ENCODE measurements around the gene SMCHD1.
"Not testable (repeated sequence)": the region's sequence is repeated elsewhere in the genome, so short reads cannot be mapped to it uniquely, and the experiment has no call there.

Gene SMCHD1

DNA sequence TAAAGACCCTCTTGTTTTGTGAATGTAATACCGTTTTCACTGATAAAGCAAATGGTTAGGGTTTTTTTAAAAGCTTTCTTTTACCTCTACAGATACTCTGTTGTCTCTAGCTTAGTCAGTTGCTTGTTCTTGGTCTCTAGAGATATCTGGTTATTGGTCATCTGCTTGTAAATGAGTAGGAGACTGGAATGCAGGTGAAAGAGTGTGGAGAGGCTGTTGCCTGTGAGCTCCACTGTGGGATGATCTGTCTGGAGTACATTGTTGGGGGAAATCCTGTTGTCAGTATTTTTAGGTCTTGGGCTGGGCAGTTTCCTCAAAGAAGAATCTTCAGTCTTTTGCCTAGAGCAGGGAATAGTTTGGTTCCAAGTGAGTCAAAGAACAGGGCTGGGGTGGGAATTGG, 67.7 kb downstream of the SMCHD1 start:
- ChIA-PET POLR2A (interaction anchor here (0.7 kb wide), 1 partner anchor 8 kb away, joined by 3 read pairs; no protein-coding TSS in a partner anchor), CTCF (interaction anchor here (1.5 kb wide), 1 partner anchor 13 kb away, joined by 5 read pairs; no protein-coding TSS in a partner anchor)
- Histone ChIP-seq H3K9me3 (ENCODE audit: control extremely low read depth in 1 of 5, control insufficient read depth in 4 of 5, insufficient read depth in 2 of 5, low read depth in 1 of 5, low read length in 4 of 5) (no peaks in the 10 kb centered on the region), H3K27me3 (replicated peaks in 2 of 5; ENCODE audit: control insufficient read depth in 4 of 5, insufficient read depth in 5 of 5, low read length in 4 of 5) (no peaks in the 10 kb centered on the region), H3K27ac (ENCODE audit: insufficient read depth in 1 of 2, low read depth in 1 of 2, low read length in 2 of 2, poor library complexity in 1 of 2, severe bottlenecking in 2 of 2) (no peak overlapping the region), H3K4me3 (ENCODE audit: control insufficient read depth in 1 of 7, extremely low read depth in 1 of 7, insufficient read depth in 4 of 7, low read depth in 2 of 7, low read length in 6 of 7) (no peak overlapping the region), H3K36me3 (ENCODE audit: control insufficient read depth in 4 of 4, insufficient read depth in 4 of 4, low read length in 3 of 4) (peaks cover 22 to 69% (median 45%) of the 10 kb centered on the region in 4 experiments), H3K4me1 (ENCODE audit: control extremely low read depth in 1 of 4, control insufficient read depth in 4 of 4, insufficient read depth in 4 of 4, low read length in 3 of 4) (no peaks in the 10 kb centered on the region)
- 100% methylated on average over 1 of the region's 1 CpG for WGBS (ENCODE audit: insufficient coverage)
- DNase-seq = no peak

- no peak for DNase-seq
- CTCF ChIA-PET = interaction anchor here (1.0 kb wide), 1 partner anchor 11 kb away, joined by 4 read pairs; no protein-coding TSS in a partner anchor
- no peaks in the 10 kb centered on the region for H3K9me3 ChIP-seq (ENCODE audit: control extremely low read depth in 1 of 5, control insufficient read depth in 4 of 5, insufficient read depth in 2 of 5, low read depth in 1 of 5, low read length in 4 of 5)
- no peak overlapping the region for H3K4me3 ChIP-seq (ENCODE audit: control insufficient read depth in 1 of 7, extremely low read depth in 1 of 7, insufficient read depth in 4 of 7, low read depth in 2 of 7, low read length in 6 of 7)
- peaks cover 18 to 73% (median 43%) of the 10 kb centered on the region in 4 experiments for H3K36me3 ChIP-seq (ENCODE audit: control insufficient read depth in 4 of 4, insufficient read depth in 4 of 4, low read length in 3 of 4)
- POLR2A ChIA-PET = interaction anchor here (1.1 kb wide), 1 partner anchor 17 kb away, joined by 3 read pairs; no protein-coding TSS in a partner anchor
- H3K4me1 ChIP-seq (ENCODE audit: control extremely low read depth in 1 of 4, control insufficient read depth in 4 of 4, insufficient read depth in 4 of 4, low read length in 3 of 4) = no peaks in the 10 kb centered on the region
- H3K27me3 ChIP-seq (replicated peaks in 2 of 5; ENCODE audit: control insufficient read depth in 4 of 5, insufficient read depth in 5 of 5, low read length in 4 of 5) = no peaks in the 10 kb centered on the region
- H3K27ac ChIP-seq (ENCODE audit: insufficient read depth in 1 of 2, low read depth in 1 of 2, low read length in 2 of 2, poor library complexity in 1 of 2, severe bottlenecking in 2 of 2) = no peak overlapping the region
- no CpG with 5 or more reads among the region's 1 CpG for WGBS (ENCODE audit: insufficient coverage)
These were observed 74.2 kb downstream of the SMCHD1 start for GRCh38 chr18:2729757-2730156.

DNA sequence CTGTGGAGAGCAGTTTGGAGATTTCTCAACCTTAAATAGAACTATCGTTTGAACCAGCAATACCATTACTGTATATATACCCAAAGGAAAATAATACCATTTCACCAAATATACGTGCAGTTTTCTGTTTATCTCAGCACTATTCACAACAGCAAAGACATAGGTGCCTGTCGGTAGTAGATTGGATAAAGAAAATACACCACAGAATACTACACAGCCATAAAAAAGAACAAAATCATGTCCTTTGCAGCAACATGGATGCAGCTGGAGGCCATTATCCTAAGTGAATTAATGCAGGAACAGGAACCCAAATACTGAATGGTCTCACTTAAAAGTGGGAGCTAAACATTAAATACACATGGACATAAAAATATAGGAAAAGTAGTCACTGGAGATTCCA, 81.3 kb downstream of the SMCHD1 start:
- ChIA-PET CTCF (no interaction called here), POLR2A (no interaction called here)
- H3K9me3 ChIP-seq (ENCODE audit: control extremely low read depth in 1 of 5, control insufficient read depth in 4 of 5, insufficient read depth in 2 of 5, low read depth in 1 of 5, low read length in 4 of 5) = peaks cover 0 to 2% (median 0%) of the 10 kb centered on the region in 5 experiments

GRCh38 chr18:2740082-2740481, 84.6 kb downstream of the SMCHD1 start:
- H3K27me3 ChIP-seq (replicated peaks in 2 of 5; ENCODE audit: control insufficient read depth in 4 of 5, insufficient read depth in 5 of 5, low read length in 4 of 5); POLR2A ChIA-PET; H3K27ac ChIP-seq (ENCODE audit: insufficient read depth in 1 of 2, low read depth in 1 of 2, low read length in 2 of 2, poor library complexity in 1 of 2, severe bottlenecking in 2 of 2); H3K4me3 ChIP-seq (ENCODE audit: control insufficient read depth in 1 of 7, extremely low read depth in 1 of 7, insufficient read depth in 4 of 7, low read depth in 2 of 7, low read length in 6 of 7); DNase-seq; H3K4me1 ChIP-seq (ENCODE audit: control extremely low read depth in 1 of 4, control insufficient read depth in 4 of 4, insufficient read depth in 4 of 4, low read length in 3 of 4); H3K9me3 ChIP-seq (ENCODE audit: control extremely low read depth in 1 of 5, control insufficient read depth in 4 of 5, insufficient read depth in 2 of 5, low read depth in 1 of 5, low read length in 4 of 5): not testable (repeated sequence)
- WGBS (ENCODE audit: insufficient coverage) = no CpG with 5 or more reads among the region's 3 CpGs
- CTCF ChIA-PET = interaction anchor here (0.9 kb wide), 1 partner anchor 10 kb away, joined by 4 read pairs; no protein-coding TSS in a partner anchor
- peaks cover 11 to 70% (median 46%) of the 10 kb centered on the region in 4 experiments for H3K36me3 ChIP-seq (ENCODE audit: control insufficient read depth in 4 of 4, insufficient read depth in 4 of 4, low read length in 3 of 4)

More for the DNA sequence above, 81.3 kb downstream of the SMCHD1 start:
- Histone ChIP-seq H3K4me1 (ENCODE audit: control extremely low read depth in 1 of 4, control insufficient read depth in 4 of 4, insufficient read depth in 4 of 4, low read length in 3 of 4) (no peaks in the 10 kb centered on the region), H3K4me3 (ENCODE audit: control insufficient read depth in 1 of 7, extremely low read depth in 1 of 7, insufficient read depth in 4 of 7, low read depth in 2 of 7, low read length in 6 of 7) (no peak overlapping the region), H3K27ac (ENCODE audit: insufficient read depth in 1 of 2, low read depth in 1 of 2, low read length in 2 of 2, poor library complexity in 1 of 2, severe bottlenecking in 2 of 2) (no peak overlapping the region), H3K36me3 (ENCODE audit: control insufficient read depth in 4 of 4, insufficient read depth in 4 of 4, low read length in 3 of 4) (peaks cover 16 to 78% (median 54%) of the 10 kb centered on the region in 4 experiments), H3K27me3 (replicated peaks in 2 of 5; ENCODE audit: control insufficient read depth in 4 of 5, insufficient read depth in 5 of 5, low read length in 4 of 5) (no peaks in the 10 kb centered on the region)
- no peak for DNase-seq
- WGBS (ENCODE audit: insufficient coverage) = 100% methylated on average over 2 of the region's 3 CpGs

DNA sequence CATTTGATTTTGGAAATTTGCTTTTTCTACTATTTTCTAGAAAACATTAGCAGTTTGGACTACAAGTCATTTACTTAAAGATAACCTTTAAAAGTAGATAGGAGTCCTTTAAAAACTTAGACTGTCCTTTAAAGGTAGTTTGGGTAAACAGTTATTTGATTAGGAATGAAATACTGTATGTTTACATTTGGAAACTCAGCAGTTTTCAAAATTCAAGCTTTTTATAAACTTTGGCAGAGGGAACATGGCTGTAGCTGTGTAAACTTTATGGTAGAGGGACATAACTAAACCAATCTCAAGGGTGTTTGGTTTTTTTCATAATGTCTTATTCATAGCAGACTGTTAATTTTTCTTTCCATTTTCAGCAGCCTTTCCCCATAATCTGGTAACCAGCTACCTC, 90.7 kb downstream of the SMCHD1 start:
- no peaks in the 10 kb centered on the region for H3K4me1 ChIP-seq (ENCODE audit: control extremely low read depth in 1 of 4, control insufficient read depth in 4 of 4, insufficient read depth in 4 of 4, low read length in 3 of 4)
- no peak overlapping the region for H3K4me3 ChIP-seq (ENCODE audit: control insufficient read depth in 1 of 7, extremely low read depth in 1 of 7, insufficient read depth in 4 of 7, low read depth in 2 of 7, low read length in 6 of 7)
- CTCF ChIA-PET = interaction anchor here (0.8 kb wide), 1 partner anchor 21 kb away, joined by 3 read pairs; no protein-coding TSS in a partner anchor
- no peak for DNase-seq
- no peaks in the 10 kb centered on the region for H3K9me3 ChIP-seq (ENCODE audit: control extremely low read depth in 1 of 5, control insufficient read depth in 4 of 5, insufficient read depth in 2 of 5, low read depth in 1 of 5, low read length in 4 of 5)
- no peak overlapping the region for H3K27ac ChIP-seq (ENCODE audit: insufficient read depth in 1 of 2, low read depth in 1 of 2, low read length in 2 of 2, poor library complexity in 1 of 2, severe bottlenecking in 2 of 2)
- peaks cover 17 to 75% (median 50%) of the 10 kb centered on the region in 4 experiments for H3K36me3 ChIP-seq (ENCODE audit: control insufficient read depth in 4 of 4, insufficient read depth in 4 of 4, low read length in 3 of 4)
- H3K27me3 ChIP-seq (replicated peaks in 2 of 5; ENCODE audit: control insufficient read depth in 4 of 5, insufficient read depth in 5 of 5, low read length in 4 of 5) = no peaks in the 10 kb centered on the region
- POLR2A ChIA-PET = no interaction called here

GRCh38 chr18:2758309-2758708, 102.8 kb downstream of the SMCHD1 start:
- no peak overlapping the region for H3K4me3 ChIP-seq (ENCODE audit: control insufficient read depth in 1 of 7, extremely low read depth in 1 of 7, insufficient read depth in 4 of 7, low read depth in 2 of 7, low read length in 6 of 7)
- H3K9me3 ChIP-seq (ENCODE audit: control extremely low read depth in 1 of 5, control insufficient read depth in 4 of 5, insufficient read depth in 2 of 5, low read depth in 1 of 5, low read length in 4 of 5) = peaks cover 0 to 3% (median 0%) of the 10 kb centered on the region in 5 experiments
- no peaks in the 10 kb centered on the region for H3K27me3 ChIP-seq (replicated peaks in 2 of 5; ENCODE audit: control insufficient read depth in 4 of 5, insufficient read depth in 5 of 5, low read length in 4 of 5)
- H3K36me3 ChIP-seq (ENCODE audit: control insufficient read depth in 4 of 4, insufficient read depth in 4 of 4, low read length in 3 of 4) = peaks cover 17 to 59% (median 31%) of the 10 kb centered on the region in 4 experiments
- WGBS (ENCODE audit: insufficient coverage) = no CpG with 5 or more reads among the region's 1 CpG
- ChIA-PET CTCF (no interaction called here), POLR2A (no interaction called here)
- H3K4me1 ChIP-seq (ENCODE audit: control extremely low read depth in 1 of 4, control insufficient read depth in 4 of 4, insufficient read depth in 4 of 4, low read length in 3 of 4) = no peaks in the 10 kb centered on the region
- no peak overlapping the region for H3K27ac ChIP-seq (ENCODE audit: insufficient read depth in 1 of 2, low read depth in 1 of 2, low read length in 2 of 2, poor library complexity in 1 of 2, severe bottlenecking in 2 of 2)
- no peak for DNase-seq

DNA sequence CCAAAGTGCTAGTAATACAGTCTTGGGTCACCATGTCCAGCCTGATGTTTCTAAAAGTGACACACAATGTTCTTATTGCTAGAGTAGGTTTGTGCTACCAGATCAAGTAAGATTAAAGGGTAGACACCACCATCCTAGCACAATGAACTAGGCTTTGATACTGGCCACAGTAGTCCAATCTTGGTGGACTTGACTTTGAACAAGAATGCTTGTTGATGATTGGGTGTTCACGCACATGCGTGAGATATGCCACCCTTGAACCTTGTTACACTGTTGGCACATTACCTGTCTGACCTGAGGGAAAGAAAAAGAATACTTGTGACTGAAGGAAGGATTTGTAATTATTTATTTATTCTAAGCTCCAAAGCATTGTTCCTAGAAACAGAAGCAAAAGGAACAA, 119.1 kb downstream of the SMCHD1 start:
- no peak for DNase-seq
- POLR2A ChIA-PET = no interaction called here
- H3K36me3 ChIP-seq (ENCODE audit: control insufficient read depth in 4 of 4, insufficient read depth in 4 of 4, low read length in 3 of 4) = peaks cover 8 to 84% (median 50%) of the 10 kb centered on the region in 4 experiments
- no CpG with 5 or more reads among the region's 2 CpGs for WGBS (ENCODE audit: insufficient coverage)
- H3K4me3 ChIP-seq (ENCODE audit: control insufficient read depth in 1 of 7, extremely low read depth in 1 of 7, insufficient read depth in 4 of 7, low read depth in 2 of 7, low read length in 6 of 7) = no peak overlapping the region
- no peaks in the 10 kb centered on the region for H3K9me3 ChIP-seq (ENCODE audit: control extremely low read depth in 1 of 5, control insufficient read depth in 4 of 5, insufficient read depth in 2 of 5, low read depth in 1 of 5, low read length in 4 of 5)
- peaks cover 0 to 12% (median 4%) of the 10 kb centered on the region in 4 experiments for H3K4me1 ChIP-seq (ENCODE audit: control extremely low read depth in 1 of 4, control insufficient read depth in 4 of 4, insufficient read depth in 4 of 4, low read length in 3 of 4)
- no peak overlapping the region for H3K27ac ChIP-seq (ENCODE audit: insufficient read depth in 1 of 2, low read depth in 1 of 2, low read length in 2 of 2, poor library complexity in 1 of 2, severe bottlenecking in 2 of 2)
- no peaks in the 10 kb centered on the region for H3K27me3 ChIP-seq (replicated peaks in 2 of 5; ENCODE audit: control insufficient read depth in 4 of 5, insufficient read depth in 5 of 5, low read length in 4 of 5)
- CTCF ChIA-PET = no interaction called here
